GM20000 (cell line): ENCODE measurements around the gene CARS2.
A peak's percentile ranks its signal among the peaks of the same experiment; 100 is the strongest.

Experiments
- DNase-seq: peaks from one replicate; pipeline ENCODE4 v3.0.0; 2012; ENCODE audit warnings: low spot score
- CTCF ChIP-seq: IDR thresholded peaks from 2 replicates; pipeline ENCODE4 v1.5.1; 2012; ENCODE audit warnings: mild to moderate bottlenecking, control low read depth; ENCODE audit errors: extremely low read depth, missing control alignments

CARS2 gene

GRCh38 chr13:110705826-110706569 is at the start of gene CARS2:
CARS2 (minus strand) TSS chr13:110706116; CDS start chr13:110706093, 23 bp downstream.
- DNase-seq: peak; percentile 98
- peak; percentile 18 for TF ChIP-seq CTCF

- no peak for DNase-seq
- no peak for TF ChIP-seq CTCF
Measured at GRCh38 chr13:110748271-110748670, 42.4 kb upstream of the CARS2 start.

GRCh38 chr13:110746438-110746837 is 40.5 kb upstream of the CARS2 start:
- TF ChIP-seq CTCF: no peak

GRCh38 chr13:110743687-110744086 is 37.8 kb upstream of the CARS2 start:
- DNase-seq: no peak
- no peak for TF ChIP-seq CTCF

More at GRCh38 chr13:110746438-110746837, 40.5 kb upstream of the CARS2 start:
- no peak for DNase-seq

GRCh38 chr13:110737555-110737954 is 31.6 kb upstream of the CARS2 start:
- no peak for DNase-seq
- no peak for TF ChIP-seq CTCF

GRCh38 chr13:110734561-110734960 is 28.6 kb upstream of the CARS2 start:
- TF ChIP-seq CTCF: no peak
- DNase-seq: no peak

- no peak for DNase-seq
- no peak for TF ChIP-seq CTCF
Measured at GRCh38 chr13:110731072-110731471, 25.2 kb upstream of the CARS2 start.
